ENCODE measurements around the gene PCMTD2.

Gene PCMTD2

DNA sequence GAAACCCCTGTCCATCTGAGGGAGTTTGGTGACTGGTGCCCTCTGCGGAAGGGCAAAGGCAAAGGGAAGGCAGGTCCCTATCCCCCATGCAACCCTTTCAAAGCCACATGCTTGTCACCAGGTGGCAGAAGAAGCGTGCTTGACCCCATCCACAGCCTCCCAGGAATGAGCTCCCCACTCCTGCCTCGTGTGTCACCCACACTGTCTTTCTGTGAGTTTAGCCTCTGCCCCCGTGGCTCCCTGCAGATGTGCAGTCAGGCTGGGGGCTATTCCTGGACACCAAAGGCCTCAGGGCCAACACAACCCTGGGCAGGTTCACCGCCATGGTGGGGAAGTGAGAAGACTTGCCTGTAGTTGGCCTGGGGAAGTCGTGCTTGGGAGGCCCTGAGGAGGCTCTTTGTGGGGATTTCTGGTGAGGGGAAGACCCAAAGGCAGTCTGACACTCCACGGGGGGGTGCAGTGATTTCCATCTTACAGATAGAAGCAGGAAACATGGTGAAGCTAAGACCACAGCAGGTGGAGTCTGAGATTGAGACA, 16.6 kb upstream of the PCMTD2 start:
- no peak for DNase-seq (ENCODE audit: low spot score)

DNA sequence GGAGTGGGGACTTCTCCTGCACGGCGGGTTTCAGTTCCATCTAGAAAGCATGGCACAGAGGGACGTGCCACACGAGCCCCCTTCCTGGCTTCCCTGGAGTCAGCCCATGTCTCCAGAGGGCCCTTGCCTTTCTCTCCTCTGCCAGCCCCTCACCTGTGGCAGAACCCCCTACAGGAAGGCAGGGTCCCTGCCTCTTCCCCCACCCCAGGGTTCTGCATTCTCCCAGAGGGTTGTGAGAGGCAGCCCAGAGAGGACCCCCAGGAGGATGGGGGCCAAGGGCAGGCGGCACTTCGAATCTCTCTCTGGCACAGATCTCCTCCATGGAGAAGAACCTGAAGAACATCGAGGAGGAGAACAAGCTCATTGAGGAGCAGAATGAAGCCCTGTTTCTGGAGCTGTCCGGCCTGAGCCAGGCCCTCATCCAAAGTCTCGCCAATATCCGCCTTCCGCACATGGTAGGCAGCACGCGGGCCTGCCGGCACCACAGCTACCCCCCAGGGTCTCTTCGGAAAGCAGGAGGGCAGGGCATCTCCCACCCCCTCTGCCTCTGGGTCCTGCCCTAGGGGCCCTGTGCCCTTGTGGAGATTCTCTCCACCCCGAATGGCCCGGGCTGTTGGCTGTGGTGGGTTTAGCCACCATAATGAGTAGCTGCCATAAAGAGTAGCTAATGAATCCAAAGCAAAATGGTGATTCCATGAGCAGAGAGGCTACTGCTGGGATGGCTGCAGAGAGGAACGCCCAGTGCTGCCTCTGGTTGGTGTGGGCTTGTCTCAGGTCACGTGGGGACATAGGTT, 15.9 kb upstream of the PCMTD2 start:
- DNase-seq (ENCODE audit: low spot score), result peak; percentile 55

DNA sequence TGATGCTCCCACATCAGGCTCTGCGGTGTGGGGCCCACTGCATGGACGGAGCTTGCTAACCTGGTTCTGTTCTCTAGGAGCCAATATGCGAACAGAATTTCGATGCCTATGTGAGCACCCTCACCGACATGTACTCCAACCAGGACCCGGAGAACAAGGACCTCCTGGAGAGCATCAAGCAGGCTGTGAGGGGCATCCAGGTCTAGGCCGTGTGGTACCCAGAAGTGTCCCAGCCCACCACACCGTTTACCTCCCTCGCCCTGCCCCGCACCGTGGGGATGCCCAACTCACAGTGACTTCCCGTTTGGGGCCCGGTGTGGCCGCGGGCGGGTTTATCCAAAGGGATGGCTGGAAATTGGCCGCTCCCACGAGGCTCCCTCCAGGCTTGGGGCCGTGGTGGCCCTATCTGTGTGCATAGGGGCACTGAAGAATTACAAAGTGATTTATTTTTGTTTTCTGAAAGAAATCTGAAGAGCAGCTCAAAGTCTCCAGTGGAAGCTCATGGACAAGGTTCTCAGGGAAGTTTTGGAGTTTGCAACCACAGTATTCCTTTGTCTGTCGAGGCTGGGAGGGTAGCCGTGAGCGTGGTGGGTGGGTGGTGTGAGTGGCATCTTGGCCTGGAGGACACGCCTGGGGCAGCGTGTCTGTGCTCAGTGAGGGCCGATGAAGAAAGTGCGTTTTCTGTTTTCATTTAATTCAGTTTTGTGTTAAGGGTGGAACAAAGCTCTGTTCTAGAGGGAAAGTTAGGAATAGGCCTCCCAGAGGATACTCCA, 15.1 kb upstream of the PCMTD2 start:
- DNase-seq (ENCODE audit: low spot score), result peak; percentile 61

DNA sequence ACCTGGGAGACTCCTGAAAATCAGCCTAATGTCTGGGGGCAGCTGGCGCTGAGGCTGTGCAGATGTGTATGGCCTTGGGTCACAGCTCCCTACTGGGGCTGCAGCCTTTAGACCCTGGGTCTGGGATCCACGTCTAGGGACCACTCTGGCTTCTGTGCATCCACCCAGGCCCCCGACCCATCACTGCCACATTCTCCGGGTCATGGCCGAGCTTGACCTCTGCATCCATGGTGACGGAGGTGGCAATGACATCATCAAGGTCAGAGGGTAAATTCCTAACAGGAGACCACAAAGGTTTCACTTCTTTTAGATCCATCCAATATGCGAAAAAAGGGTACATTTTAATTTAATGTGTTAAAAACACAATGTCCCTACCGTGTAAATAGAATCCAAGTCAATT, 14.5 kb upstream of the PCMTD2 start:
- DNase-seq (ENCODE audit: low spot score), result no peak

DNA sequence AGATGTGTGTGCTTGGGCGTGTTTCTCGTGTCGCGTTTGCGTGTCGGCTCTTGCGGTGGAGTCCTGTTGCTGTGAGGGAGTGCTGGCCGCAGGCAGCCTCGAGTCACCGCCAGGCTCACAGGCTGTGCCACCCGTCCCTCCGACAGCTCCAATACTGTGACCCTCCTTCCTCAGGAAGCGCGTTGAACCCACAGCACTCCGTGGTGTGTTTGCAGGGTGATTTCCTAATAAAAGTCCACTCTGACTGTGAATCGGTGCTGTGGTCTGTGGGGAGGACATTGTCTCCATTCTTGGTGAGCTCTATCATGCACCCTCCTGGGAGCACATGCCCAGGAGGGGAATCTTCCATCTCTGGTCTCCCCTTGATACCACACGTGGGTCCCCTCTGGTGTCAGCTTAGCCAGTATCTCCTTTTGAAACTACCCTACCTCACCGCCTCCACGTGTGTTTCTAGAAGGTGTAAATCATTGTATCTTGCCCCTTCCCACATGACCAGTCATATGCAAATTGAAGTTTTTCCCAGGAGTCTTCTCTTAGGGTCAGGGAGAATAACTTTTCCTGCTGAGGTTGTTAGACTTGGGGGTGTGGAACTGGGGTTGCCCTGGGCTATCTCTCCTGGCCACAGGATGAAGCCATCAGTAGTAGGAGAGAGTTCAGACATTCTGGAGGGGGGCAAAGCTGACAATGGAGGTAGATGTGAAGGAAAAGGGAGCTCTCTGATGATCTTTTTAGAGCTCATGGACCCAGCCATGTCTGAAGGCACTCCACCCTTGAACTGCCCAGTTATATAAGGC, 13.3 kb upstream of the PCMTD2 start:
- DNase-seq (ENCODE audit: low spot score), result no peak

DNA sequence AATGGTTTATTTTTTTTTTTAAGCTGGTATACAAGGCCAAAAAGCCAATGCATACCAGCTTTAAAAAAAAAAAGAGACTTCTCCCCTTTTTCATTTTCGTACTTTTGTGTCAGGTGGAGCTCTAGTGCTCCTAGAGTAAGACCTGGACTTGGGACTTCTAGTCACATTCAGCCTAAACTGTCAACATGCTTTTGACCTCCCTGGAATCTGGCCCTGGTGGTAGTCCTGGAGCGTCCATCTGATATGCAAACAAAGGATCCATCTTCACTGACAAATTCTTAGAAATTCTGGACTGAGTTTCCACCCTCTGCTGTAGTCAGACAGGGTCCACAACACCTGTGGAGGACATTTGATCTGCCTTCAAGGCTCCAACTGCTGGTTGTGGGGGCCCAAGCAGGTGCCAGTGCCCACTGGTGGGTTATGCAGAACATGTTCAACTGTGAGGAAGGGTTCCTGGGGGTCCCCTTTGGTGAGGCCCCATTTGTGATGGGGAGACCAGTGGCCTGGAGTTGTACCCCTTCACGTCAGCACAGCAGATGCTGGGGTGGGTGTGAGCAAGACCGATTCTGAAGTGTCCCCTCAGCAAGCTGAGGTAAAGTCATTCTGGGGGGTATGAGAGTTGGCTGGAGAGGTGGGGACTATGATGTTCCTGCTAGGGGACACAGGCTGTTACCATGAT, 12.6 kb upstream of the PCMTD2 start:
- no peak for DNase-seq (ENCODE audit: low spot score)

DNA sequence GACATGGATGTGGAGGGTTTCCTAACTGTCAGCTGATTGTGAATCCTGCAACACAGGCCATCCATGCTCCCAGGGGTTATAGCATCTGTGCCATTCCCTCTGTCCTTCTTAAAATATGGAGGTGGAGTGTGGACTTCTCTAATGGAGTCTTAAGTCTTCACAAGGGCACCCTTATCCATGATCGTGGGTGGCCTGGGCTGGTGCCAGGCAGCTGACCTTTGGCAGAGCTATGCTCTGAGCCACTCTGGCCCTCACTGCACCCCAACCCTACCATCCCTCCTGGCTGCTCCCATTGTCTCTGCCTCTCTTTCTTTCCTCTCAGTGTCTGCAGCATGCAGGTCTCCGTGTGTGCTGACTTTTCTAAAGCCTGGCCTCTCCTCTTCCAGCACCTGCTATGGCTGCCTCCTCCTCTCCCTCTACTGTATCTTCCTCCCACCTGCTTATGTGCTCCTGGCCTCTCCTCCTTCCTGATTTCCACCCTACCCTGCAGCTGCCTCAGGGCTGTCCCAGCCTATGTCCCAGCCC, 11.2 kb upstream of the PCMTD2 start:
- DNase-seq (ENCODE audit: low spot score), result no peak

DNA sequence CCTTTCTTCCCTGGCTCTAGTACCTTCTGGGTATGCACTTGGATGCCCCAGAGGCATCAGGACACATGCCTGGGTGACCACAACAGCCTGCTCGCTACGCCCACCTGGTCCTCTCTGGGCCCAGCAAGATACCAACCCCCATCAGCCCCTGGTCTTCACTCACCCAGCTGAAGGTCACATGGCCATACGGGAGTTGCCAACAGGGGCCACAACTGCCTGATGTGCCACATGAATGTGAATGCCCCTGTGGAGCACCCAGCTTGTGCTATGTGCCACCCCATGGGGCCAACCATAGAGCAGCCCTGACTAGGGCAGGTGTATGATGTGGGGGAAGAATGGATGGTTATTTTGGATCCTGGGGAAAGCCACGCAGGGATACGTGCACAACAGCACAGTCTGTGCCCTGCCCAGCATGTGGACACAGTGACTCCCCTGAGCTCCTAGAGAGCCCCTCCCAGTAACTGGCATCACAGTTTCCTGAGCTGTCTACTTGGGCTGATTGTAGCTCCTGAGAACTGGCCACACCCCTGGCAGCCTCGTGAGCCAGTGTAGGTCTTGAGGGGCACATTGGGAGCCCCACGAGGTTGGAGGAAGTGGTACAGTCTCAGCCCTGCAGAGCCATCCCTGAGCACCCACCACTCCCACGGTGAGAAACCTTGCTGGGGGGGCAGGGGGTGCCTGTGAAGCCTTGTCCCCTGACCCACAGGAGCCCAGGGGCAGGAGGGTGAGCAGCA, 10.5 kb upstream of the PCMTD2 start:
- no peak for DNase-seq (ENCODE audit: low spot score)

DNA sequence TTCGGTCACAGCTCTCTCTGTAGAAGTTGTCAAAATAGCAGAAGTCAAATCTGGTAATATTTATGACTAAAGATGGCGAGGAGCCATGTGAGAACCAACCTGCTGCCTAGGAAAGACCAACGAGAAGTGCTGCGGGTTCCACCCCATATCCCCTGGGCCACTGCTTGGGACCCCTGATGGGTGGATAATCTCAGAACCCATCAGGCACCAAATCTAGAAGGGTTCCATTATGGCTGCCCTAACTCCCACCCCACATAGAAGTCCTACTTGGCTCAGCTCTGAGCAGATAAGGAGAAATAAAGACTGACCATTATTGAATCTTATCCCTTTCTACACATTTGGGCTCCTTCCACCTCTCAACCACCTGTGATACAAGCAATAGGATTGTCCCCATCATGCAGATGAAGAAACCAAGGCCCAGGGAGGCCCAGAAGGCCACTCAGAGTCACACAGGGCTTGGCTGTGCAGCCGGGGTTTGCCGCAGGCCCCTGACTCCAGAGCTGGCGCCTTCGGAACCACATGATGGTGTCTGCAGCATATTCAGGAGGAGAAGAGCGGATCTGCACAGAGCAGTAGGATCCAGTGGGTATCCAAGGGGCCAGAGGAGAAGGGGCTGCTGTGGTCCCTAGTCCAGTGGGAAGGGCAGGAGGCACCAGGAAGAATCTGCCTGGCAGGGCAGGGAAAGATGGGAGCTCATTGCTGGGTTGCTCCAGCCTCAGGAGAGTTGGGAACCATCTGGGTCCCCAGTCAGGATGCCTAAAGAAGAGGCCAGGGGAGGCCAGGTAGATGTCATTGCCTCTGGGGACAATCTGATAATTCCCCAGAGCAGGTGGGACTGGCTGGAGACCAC, 9.6 kb upstream of the PCMTD2 start:
- no peak for DNase-seq (ENCODE audit: low spot score)

DNA sequence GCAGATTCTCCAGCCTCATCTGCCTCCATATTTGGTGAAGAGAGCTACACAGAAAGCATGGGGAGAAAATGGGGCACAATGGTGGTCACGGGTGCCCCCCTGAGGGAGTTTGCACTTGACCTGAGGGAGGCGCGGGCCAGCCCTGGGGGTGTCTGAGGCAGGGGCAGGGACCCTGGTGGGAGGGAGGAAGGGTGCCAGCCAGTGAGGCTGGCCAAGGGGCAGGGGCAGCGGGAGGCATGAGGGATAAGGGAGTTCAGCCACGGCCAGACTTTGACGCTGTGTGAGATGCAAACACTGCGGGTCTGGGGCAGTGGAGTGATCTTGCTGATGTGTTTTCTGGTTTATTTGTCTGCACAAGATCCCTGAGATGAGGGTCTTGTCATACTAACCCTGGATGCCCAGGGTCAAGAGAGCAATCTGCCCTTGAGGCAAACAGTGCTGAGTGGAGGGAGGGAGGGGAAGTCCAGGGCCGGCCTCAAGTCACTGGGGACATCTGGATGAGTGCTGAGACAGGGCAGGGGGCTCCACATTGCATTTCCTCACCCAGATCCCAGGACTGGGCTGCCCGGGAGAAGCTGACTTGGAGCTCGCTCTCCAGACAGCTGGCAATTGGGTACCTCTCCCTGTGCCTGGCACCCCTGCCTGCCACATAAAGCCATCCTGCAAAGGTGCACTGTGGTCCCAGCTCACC, 8.8 kb upstream of the PCMTD2 start:
- DNase-seq (ENCODE audit: low spot score), result peak; percentile 62

DNA sequence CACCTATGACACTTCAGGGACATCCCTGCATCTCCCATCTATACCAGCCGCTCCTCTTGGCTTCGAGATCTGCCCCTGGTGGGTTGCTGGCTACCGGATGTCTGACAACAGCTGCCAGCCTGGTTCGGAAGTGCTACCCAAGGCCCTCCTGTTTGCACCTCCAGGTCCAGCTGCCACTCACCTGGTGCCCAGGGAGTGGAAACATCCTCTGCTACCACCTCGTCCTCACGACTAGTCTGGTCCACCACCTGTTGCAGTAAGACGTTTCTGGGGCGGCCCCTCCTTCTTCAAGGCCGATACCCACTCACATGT, 8.3 kb upstream of the PCMTD2 start:
- no peak for DNase-seq (ENCODE audit: low spot score)

DNA sequence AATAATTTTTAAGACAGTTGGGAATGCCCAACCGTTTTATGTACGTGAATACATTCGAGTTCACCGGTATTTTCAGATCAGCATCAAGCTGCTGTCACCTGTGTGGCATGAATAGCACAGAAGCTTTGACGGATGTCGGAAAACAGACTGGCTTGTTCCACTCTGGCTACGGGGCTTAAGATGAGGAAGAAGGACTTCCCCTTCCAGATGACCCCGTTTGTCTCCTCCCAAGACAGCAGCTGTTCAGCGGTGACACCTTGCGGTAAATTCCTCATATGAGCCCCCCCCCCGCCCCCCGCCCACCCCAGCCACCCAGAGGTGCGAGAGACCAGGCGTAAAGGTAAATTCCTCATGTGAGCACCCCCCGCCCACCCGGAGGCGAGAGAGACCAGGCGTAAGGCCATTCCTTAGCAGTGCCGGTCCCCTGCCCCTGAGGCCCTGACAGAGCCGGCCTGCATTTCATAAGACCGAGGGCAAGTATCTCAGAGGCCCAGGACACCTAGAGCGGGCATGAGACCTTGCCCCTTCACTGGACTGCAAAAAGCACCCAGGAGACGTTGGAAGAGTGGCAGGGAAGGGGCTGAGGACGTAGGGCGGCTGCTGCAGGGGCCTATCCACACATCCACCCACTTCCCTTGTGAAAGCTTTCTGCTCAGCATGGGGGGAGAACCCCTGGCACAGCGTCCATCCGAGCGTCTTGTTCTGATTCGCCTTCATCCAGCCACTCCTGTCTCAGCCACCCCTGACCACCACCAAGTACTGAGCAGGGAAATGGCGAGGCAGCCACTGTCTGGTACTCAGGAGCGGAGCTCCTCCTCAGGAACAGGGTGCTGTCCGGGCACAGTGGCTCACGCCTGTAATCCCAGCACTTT, 7.3 kb upstream of the PCMTD2 start:
- peak; percentile 48 for DNase-seq (ENCODE audit: low spot score)

DNA sequence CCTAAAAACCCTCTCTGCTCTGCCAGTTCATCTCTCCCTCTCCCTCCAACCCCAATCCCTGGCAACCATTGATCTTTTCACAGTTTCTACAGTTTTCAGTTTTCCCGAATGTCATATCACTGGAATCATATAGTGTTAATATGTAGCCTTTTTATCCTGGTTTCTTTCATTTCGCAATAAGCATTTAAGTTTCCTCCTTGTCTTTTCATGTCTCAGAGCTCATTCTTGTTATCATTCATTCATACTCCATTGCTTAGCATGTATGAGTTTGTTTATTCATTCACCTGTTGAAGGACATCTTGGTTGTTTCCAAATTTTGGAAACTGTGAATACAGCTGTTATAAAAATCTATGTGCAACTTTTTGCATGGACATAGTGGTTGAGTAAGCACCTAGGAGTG, 5.5 kb upstream of the PCMTD2 start:
- no peak for DNase-seq (ENCODE audit: low spot score)

DNA sequence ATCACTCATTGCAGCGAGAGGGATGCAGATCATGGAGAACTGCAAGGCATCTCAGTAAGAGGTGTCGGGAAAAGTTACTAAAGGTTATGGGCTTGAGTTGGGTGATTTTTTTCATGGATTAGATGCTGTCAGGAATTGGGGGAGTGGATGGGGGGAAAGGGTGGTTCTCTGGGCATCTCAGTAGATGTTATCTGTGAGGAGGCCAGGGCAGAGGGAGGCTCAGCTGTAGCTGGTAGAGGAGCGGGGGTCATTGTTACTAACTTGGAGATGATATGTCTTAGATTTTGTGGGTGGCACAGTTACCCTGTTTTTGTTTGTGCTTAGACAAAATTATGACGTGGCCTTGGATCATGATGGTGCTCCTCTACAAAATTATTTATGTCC, 2.6 kb upstream of the PCMTD2 start:
- no peak for DNase-seq (ENCODE audit: low spot score)

DNA sequence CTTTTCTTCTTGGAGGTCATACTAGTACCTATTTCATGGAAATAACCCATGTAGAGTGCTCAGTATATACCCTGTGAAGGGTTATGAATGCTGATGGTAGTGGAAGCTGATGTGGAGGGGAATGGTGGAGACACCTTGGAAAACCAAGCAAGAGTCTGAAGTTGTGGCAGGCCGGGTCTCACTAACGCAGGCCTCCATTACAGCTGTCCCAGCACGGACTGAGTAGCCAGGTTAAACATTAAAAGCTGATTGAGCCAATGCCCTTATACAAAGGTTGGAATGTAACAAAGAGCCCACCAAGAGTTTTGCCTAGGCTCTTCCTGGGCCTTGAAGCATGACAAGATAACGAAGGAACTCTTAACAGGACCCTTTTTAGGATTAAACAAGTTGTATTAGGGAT, 2.1 kb upstream of the PCMTD2 start:
- no peak for DNase-seq (ENCODE audit: low spot score)

DNA sequence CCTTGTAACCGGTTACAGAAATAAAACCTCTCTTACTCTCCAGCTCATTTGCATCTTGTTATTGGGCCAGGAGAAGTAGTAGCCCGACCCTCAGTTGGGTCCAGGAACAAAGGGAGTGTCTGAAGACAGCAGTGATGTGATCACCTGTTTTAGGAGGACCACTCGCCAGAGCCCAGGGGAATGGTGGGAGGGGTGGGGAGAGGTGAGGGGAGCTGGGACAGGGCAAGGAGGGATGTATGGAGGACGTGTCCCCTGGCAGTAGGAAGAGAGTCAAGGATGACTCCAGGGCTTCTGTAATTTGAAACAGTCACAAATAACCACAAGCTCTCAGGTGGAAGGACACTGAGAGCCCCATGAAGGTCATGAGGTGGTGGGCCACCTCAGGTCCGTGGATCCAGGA, 1.4 kb upstream of the PCMTD2 start:
- no peak for DNase-seq (ENCODE audit: low spot score)

DNA sequence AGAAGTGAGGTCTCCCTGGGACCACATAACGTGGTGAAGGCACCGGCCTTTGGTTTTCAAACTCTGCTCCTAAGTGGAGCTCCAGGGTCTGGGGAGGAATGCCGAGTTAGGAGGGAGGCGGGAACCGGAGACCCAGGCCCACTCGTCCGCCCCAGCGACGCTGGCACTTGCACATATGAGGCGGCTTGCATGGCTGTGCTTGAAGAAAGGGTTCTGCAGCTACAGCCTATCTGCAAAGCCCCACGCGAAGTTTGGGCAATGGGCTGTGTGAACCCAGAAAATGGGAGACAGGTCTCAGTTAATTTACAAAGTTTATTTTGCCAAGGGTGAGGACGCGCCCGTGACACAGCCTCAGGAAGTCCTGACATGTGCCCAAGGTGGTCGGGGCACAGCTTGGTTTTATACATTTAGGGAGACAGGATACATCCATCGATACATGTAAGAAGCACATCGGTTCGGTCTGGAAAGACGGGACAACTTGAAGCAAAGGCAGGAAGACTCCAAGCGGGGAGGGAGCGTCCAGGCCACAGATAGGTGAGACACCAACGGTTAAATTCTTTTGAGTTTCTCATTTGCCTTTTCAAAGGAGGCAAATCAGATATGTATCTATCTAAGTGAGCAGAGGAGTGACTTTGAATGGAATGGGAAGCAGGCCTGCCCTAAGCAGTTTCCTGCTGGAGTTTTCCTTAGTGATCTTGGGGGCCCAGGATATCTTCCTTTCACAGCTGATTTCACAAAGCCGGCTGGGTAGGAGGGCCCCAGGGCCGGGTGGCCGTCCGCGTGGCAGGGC, 782 bp upstream of the PCMTD2 start:
- peak; percentile 66 for DNase-seq (ENCODE audit: low spot score)
